Mesothelial cell of epicardium (in vitro differentiated cells): Measurements from ENCODE around the gene MID1. TPM values are rescaled to one million over a fixed set of nuclear protein-coding genes. Genes with fewer than 3 reads are reported as not detected.

ENCODE experiments used
- DNase-seq, 2 experiments: peaks; one replicate each; pipeline ENCODE4 v3.0.0; 2021; ENCODE audit warnings: low spot score in 2 of 2; ENCODE audit not compliant: unreplicated experiment in 2 of 2
- H3K27ac Mint-ChIP-seq: 2 replicates; pipeline ENCODE4 v1.8.0; 2021; ENCODE audit warnings: mixed read lengths
- H3K27me3 Mint-ChIP-seq: 2 replicates; pipeline ENCODE4 v1.8.0; 2021; ENCODE audit warnings: low read depth, mixed read lengths
- H3K36me3 Mint-ChIP-seq: 2 replicates; pipeline ENCODE4 v1.8.0; 2021; ENCODE audit warnings: mixed read lengths
- H3K4me1 Mint-ChIP-seq: 2 replicates; pipeline ENCODE4 v1.8.0; 2021; ENCODE audit warnings: mixed read lengths
- H3K4me3 Mint-ChIP-seq: 2 replicates; pipeline ENCODE4 v1.8.0; 2021; ENCODE audit warnings: mild to moderate bottlenecking, moderate library complexity, mixed read lengths
- H3K9me3 Mint-ChIP-seq: 2 replicates; pipeline ENCODE4 v1.8.0; 2021; ENCODE audit warnings: mixed read lengths
- CTCF ChIP-seq: fragments of 200-600 bp; sonication (generic); IDR thresholded peaks from one replicate; pipeline ENCODE4 v1.5.0; 2021; ENCODE audit warnings: antibody characterized with exemption; ENCODE audit not compliant: unreplicated experiment
- total RNA-seq: library from RNA; stranded (reverse); gene quantifications from 3 replicates; pipeline ENCODE4 v1.2.1, GENCODE V29; 2021

The MID1 gene
- total RNA-seq, 1 donor from 2014 or later = 48.3 TPM

- Mint-ChIP-seq H3K9me3 (peaks cover 35% of the 10 kb centered on the region), H3K36me3 (peaks cover 9% of the 10 kb centered on the region), H3K27ac (peak overlapping the region; percentile 9), H3K4me1 (peaks cover 30% of the 10 kb centered on the region), H3K27me3 (no peaks in the 10 kb centered on the region), H3K4me3 (no peak overlapping the region)
- no peak for DNase-seq
- no peak for TF ChIP-seq CTCF
These were observed 16.5 kb upstream of the MID1 start for GRCh38 chrX:10636851-10637250.

GRCh38 chrX:10636337-10636736 is 16.0 kb upstream of the MID1 start:
- no peaks in the 10 kb centered on the region for H3K27me3 Mint-ChIP-seq
- peaks cover 7% of the 10 kb centered on the region for H3K36me3 Mint-ChIP-seq
- no peak for DNase-seq
- H3K4me3 Mint-ChIP-seq = no peak overlapping the region
- TF ChIP-seq CTCF = no peak
- H3K27ac Mint-ChIP-seq = peak overlapping the region; percentile 64
- H3K9me3 Mint-ChIP-seq = peaks cover 34% of the 10 kb centered on the region
- peaks cover 33% of the 10 kb centered on the region for H3K4me1 Mint-ChIP-seq

GRCh38 chrX:10634392-10635161 is 14.2 kb upstream of the MID1 start:
- no peak for TF ChIP-seq CTCF
- DNase-seq = no peak
- Mint-ChIP-seq H3K36me3 (peaks cover 6% of the 10 kb centered on the region), H3K4me3 (peak overlapping the region; percentile 18), H3K4me1 (peaks cover 37% of the 10 kb centered on the region), H3K27ac (peak overlapping the region; percentile 87), H3K9me3 (peaks cover 33% of the 10 kb centered on the region), H3K27me3 (no peaks in the 10 kb centered on the region)

- no peak for DNase-seq
- TF ChIP-seq CTCF = no peak
- no peaks in the 10 kb centered on the region for H3K27me3 Mint-ChIP-seq
- H3K4me1 Mint-ChIP-seq = peaks cover 37% of the 10 kb centered on the region
- no peak overlapping the region for H3K4me3 Mint-ChIP-seq
- H3K36me3 Mint-ChIP-seq = no peaks in the 10 kb centered on the region
- peaks cover 30% of the 10 kb centered on the region for H3K9me3 Mint-ChIP-seq
- H3K27ac Mint-ChIP-seq = peak overlapping the region; percentile 66
These were observed 13.3 kb upstream of the MID1 start for GRCh38 chrX:10633722-10634121.

- H3K27me3 Mint-ChIP-seq = no peaks in the 10 kb centered on the region
- peaks cover 34% of the 10 kb centered on the region for H3K4me1 Mint-ChIP-seq
- no peak for TF ChIP-seq CTCF
- DNase-seq = no peak
- peak overlapping the region; percentile 57 for H3K27ac Mint-ChIP-seq
- H3K9me3 Mint-ChIP-seq = peaks cover 25% of the 10 kb centered on the region
- H3K36me3 Mint-ChIP-seq = no peaks in the 10 kb centered on the region
- no peak overlapping the region for H3K4me3 Mint-ChIP-seq
These were observed 11.2 kb upstream of the MID1 start for GRCh38 chrX:10631416-10632145.
